ENCODE data around the gene ZCCHC2.

- no peak for TF ChIP-seq EZH2 (IDR thresholded peaks at IDR 0.05)
- no peak for TF ChIP-seq CTCF (IDR thresholded peaks at IDR 0.05)
These were observed 397 bp downstream of the ZCCHC2 start for GRCh38 chr18:62523255-62523588.
